ENCODE results near the gene PDE9A.
"Not testable (repeated sequence)": the region's sequence is repeated elsewhere in the genome, so short reads cannot be mapped to it uniquely, and the experiment has no call there.

PDE9A gene

GRCh38 chr21:42812528-42813241 is 159.3 kb downstream of the PDE9A start:
- H3K4me2 ChIP-seq (ENCODE audit: low read length); H3K4me3 ChIP-seq (ENCODE audit: low read length); H3K36me3 ChIP-seq (ENCODE audit: insufficient read depth, low read length); H3K4me1 ChIP-seq (ENCODE audit: control insufficient read depth, insufficient read depth, low read length); H3K9ac ChIP-seq (ENCODE audit: low read depth, low read length); H3K9me3 ChIP-seq (replicated peaks; ENCODE audit: low read length): not testable (repeated sequence)
- peaks cover 40% of the 10 kb centered on the region for H3K27me3 ChIP-seq (ENCODE audit: control insufficient read depth, insufficient read depth, low read length)

- Histone ChIP-seq H3K4me3 (ENCODE audit: low read length) (no peak overlapping the region), H3K9ac (ENCODE audit: low read depth, low read length) (no peak overlapping the region), H3K27me3 (ENCODE audit: control insufficient read depth, insufficient read depth, low read length) (peaks cover 21% of the 10 kb centered on the region), H3K36me3 (ENCODE audit: insufficient read depth, low read length) (no peaks in the 10 kb centered on the region), H3K9me3 (replicated peaks; ENCODE audit: low read length) (no peaks in the 10 kb centered on the region), H3K4me2 (ENCODE audit: low read length) (no peak overlapping the region), H3K4me1 (ENCODE audit: control insufficient read depth, insufficient read depth, low read length) (no peaks in the 10 kb centered on the region)
Measured at GRCh38 chr21:42815217-42815616, 161.8 kb downstream of the PDE9A start.

GRCh38 chr21:42818328-42818749 is 164.9 kb downstream of the PDE9A start:
- Histone ChIP-seq H3K9me3 (replicated peaks; ENCODE audit: low read length) (no peaks in the 10 kb centered on the region), H3K27me3 (ENCODE audit: control insufficient read depth, insufficient read depth, low read length) (peaks cover 30% of the 10 kb centered on the region), H3K9ac (ENCODE audit: low read depth, low read length) (no peak overlapping the region), H3K4me1 (ENCODE audit: control insufficient read depth, insufficient read depth, low read length) (no peaks in the 10 kb centered on the region), H3K4me3 (ENCODE audit: low read length) (no peak overlapping the region), H3K36me3 (ENCODE audit: insufficient read depth, low read length) (no peaks in the 10 kb centered on the region), H3K4me2 (ENCODE audit: low read length) (no peak overlapping the region)

- no peaks in the 10 kb centered on the region for H3K9me3 ChIP-seq (replicated peaks; ENCODE audit: low read length)
- H3K4me3 ChIP-seq (ENCODE audit: low read length) = no peak overlapping the region
- no peak overlapping the region for H3K4me2 ChIP-seq (ENCODE audit: low read length)
- no peaks in the 10 kb centered on the region for H3K4me1 ChIP-seq (ENCODE audit: control insufficient read depth, insufficient read depth, low read length)
- H3K9ac ChIP-seq (ENCODE audit: low read depth, low read length) = no peak overlapping the region
- H3K27me3 ChIP-seq (ENCODE audit: control insufficient read depth, insufficient read depth, low read length) = peaks cover 32% of the 10 kb centered on the region
- no peaks in the 10 kb centered on the region for H3K36me3 ChIP-seq (ENCODE audit: insufficient read depth, low read length)
Measured at GRCh38 chr21:42819861-42820615, 166.6 kb downstream of the PDE9A start.

GRCh38 chr21:42820616-42821465 is 167.4 kb downstream of the PDE9A start:
- H3K27me3 ChIP-seq (ENCODE audit: control insufficient read depth, insufficient read depth, low read length) = peaks cover 40% of the 10 kb centered on the region
- H3K4me2 ChIP-seq (ENCODE audit: low read length) = no peak overlapping the region
- H3K9me3 ChIP-seq (replicated peaks; ENCODE audit: low read length) = no peaks in the 10 kb centered on the region
- H3K4me1 ChIP-seq (ENCODE audit: control insufficient read depth, insufficient read depth, low read length) = no peaks in the 10 kb centered on the region
- no peak overlapping the region for H3K9ac ChIP-seq (ENCODE audit: low read depth, low read length)
- no peak overlapping the region for H3K4me3 ChIP-seq (ENCODE audit: low read length)
- H3K36me3 ChIP-seq (ENCODE audit: insufficient read depth, low read length) = no peaks in the 10 kb centered on the region
